Lung microvascular endothelial cell (primary cell): ENCODE results near the gene SENP5. TPM values are rescaled to one million over a fixed set of nuclear protein-coding genes. Genes with fewer than 3 reads are reported as not detected.
A peak's percentile ranks its signal among the peaks of the same experiment; 100 is the strongest.

Experiments used
- DNase-seq, 2 donors: peaks; one replicate each; pipeline versions ENCODE4 v3.0.0 to v3.0.0-alpha.2; 2010; ENCODE audit warnings: low read depth in 2 of 2
- total RNA-seq: library from RNA; depleted of rRNA; stranded (reverse); fragments of >200 nt; gene quantifications from 2 replicates; pipeline ENCODE4 v1.2.1, GENCODE V29; 2014

The SENP5 gene
- total RNA-seq, 1 donor from 2014 or later: 38.9 TPM

- DNase-seq: no peak
Measured at GRCh38 chr3:196967412-196968232, 99.9 kb downstream of the SENP5 start.

GRCh38 chr3:196968233-196969133 lies 100.8 kb downstream of the SENP5 start, which contains the start of gene PIGZ:
TSS of gene PIGZ (minus strand) at chr3:196968833. CDS start at chr3:196952031, 16,802 bp downstream.
- peak; percentile 48 to 53 for DNase-seq

- DNase-seq: peak; percentile 38 to 40
Measured at GRCh38 chr3:196969134-196969659, 101.5 kb downstream of the SENP5 start.

GRCh38 chr3:196969660-196970546 lies 102.2 kb downstream of the SENP5 start:
- peak; percentile 68 to 81 for DNase-seq

GRCh38 chr3:196970547-196971093 lies 102.9 kb downstream of the SENP5 start:
- no peak for DNase-seq

GRCh38 chr3:196971094-196971698 lies 103.5 kb downstream of the SENP5 start:
- DNase-seq: no peak

- no peak for DNase-seq
Measured at GRCh38 chr3:196974661-196975060, 106.9 kb downstream of the SENP5 start.

- no peak for DNase-seq
Measured at GRCh38 chr3:196975349-196975748, 107.6 kb downstream of the SENP5 start.

- no peak for DNase-seq
Measured at GRCh38 chr3:196976941-196977340, 109.2 kb downstream of the SENP5 start.

GRCh38 chr3:196979545-196979944 lies 111.8 kb downstream of the SENP5 start:
- no peak for DNase-seq

GRCh38 chr3:196981657-196982056 lies 113.9 kb downstream of the SENP5 start:
- DNase-seq: no peak

GRCh38 chr3:196983186-196983585 lies 115.5 kb downstream of the SENP5 start:
- no peak for DNase-seq

Other genes with a start within 250 kb of the SENP5 start
- gene NRROS, start 228.2 kb upstream of the SENP5 start, total RNA-seq: 4.8 and 5.7 TPM in 2 replicates
- 3.7 and 5.6 TPM in 2 replicates for gene CEP19, start 155.7 kb upstream of the SENP5 start, total RNA-seq
- gene PIGX, start 155.5 kb upstream of the SENP5 start, total RNA-seq: 17.9 and 24.6 TPM in 2 replicates
- 47.9 and 55.6 TPM in 2 replicates for gene PAK2, start 128.1 kb upstream of the SENP5 start, total RNA-seq
- gene NCBP2, start 74.6 kb downstream of the SENP5 start, total RNA-seq: 44.5 and 49.0 TPM in 2 replicates
- gene PIGZ, start 100.9 kb downstream of the SENP5 start, total RNA-seq: 1.7 and 2.0 TPM in 2 replicates
- gene MELTF, start 161.9 kb downstream of the SENP5 start, total RNA-seq: 0.40 and 1.3 TPM in 2 replicates